ENCODE data around the gene NGRN. TPM values are rescaled to one million over a fixed set of nuclear protein-coding genes. Genes with fewer than 3 reads are reported as not detected.
"Not testable (repeated sequence)": the region's sequence is repeated elsewhere in the genome, so short reads cannot be mapped to it uniquely, and the experiment has no call there.

The NGRN gene
- total RNA-seq, 1 donor: 88.9 TPM

GRCh38 chr15:90287101-90287500 lies 21.6 kb downstream of the NGRN start:
- no peak for TF ChIP-seq CTCF (IDR thresholded peaks at IDR 0.05; ENCODE audit: insufficient read depth, low read depth, low read length)
- no peak for DNase-seq (ENCODE audit: low read depth)
- H3K4me3 ChIP-seq (ENCODE audit: low read depth, low read length): no peak overlapping the region

- no peak for TF ChIP-seq CTCF (IDR thresholded peaks at IDR 0.05; ENCODE audit: insufficient read depth, low read depth, low read length)
- DNase-seq (ENCODE audit: low read depth): no peak
- no peak overlapping the region for H3K4me3 ChIP-seq (ENCODE audit: low read depth, low read length)
These were observed 22.5 kb downstream of the NGRN start for GRCh38 chr15:90287946-90288345.

- no peak overlapping the region for H3K4me3 ChIP-seq (ENCODE audit: low read depth, low read length)
- no peak for TF ChIP-seq CTCF (IDR thresholded peaks at IDR 0.05; ENCODE audit: insufficient read depth, low read depth, low read length)
- DNase-seq (ENCODE audit: low read depth): no peak
These were observed 26.3 kb downstream of the NGRN start for GRCh38 chr15:90291679-90292356.

- H3K4me3 ChIP-seq (ENCODE audit: low read depth, low read length): not testable (repeated sequence)
- peak; percentile 81 for TF ChIP-seq CTCF (IDR thresholded peaks at IDR 0.05; ENCODE audit: insufficient read depth, low read depth, low read length)
- peak; percentile 32 for DNase-seq (ENCODE audit: low read depth)
These were observed 27.8 kb downstream of the NGRN start for GRCh38 chr15:90293040-90293810.

GRCh38 chr15:90294159-90294558 lies 28.7 kb downstream of the NGRN start:
- no peak for TF ChIP-seq CTCF (IDR thresholded peaks at IDR 0.05; ENCODE audit: insufficient read depth, low read depth, low read length)
- H3K4me3 ChIP-seq (ENCODE audit: low read depth, low read length): no peak overlapping the region
- no peak for DNase-seq (ENCODE audit: low read depth)

- peak; percentile 16 for TF ChIP-seq CTCF (IDR thresholded peaks at IDR 0.05; ENCODE audit: insufficient read depth, low read depth, low read length)
- no peak overlapping the region for H3K4me3 ChIP-seq (ENCODE audit: low read depth, low read length)
- no peak for DNase-seq (ENCODE audit: low read depth)
These were observed 29.3 kb downstream of the NGRN start for GRCh38 chr15:90294601-90295269.
